ENCODE measurements around the gene PTTG1.
"Not testable (repeated sequence)": the region's sequence is repeated elsewhere in the genome, so short reads cannot be mapped to it uniquely, and the experiment has no call there.

PTTG1 gene

GRCh38 chr5:160423099-160423498 is 1.4 kb downstream of the PTTG1 start:
- DNase-seq (ENCODE audit: low read depth, low spot score), result no peak
- no CpG with 5 or more reads among the region's 2 CpGs for WGBS (ENCODE audit: insufficient coverage, insufficient read length)
- Histone ChIP-seq H3K36me3 (ENCODE audit: control insufficient read depth, insufficient read depth, low read length) (peaks cover 10% of the 10 kb centered on the region; the same call in 1 of the 2 replicates), H3K9me3 (ENCODE audit: control insufficient read depth, insufficient read depth, low read length) (no peaks in the 10 kb centered on the region), H3K27ac (ENCODE audit: low read length) (no peak overlapping the region), H3K27me3 (ENCODE audit: control insufficient read depth, insufficient read depth, low read length) (no peaks in the 10 kb centered on the region), H3K4me3 (ENCODE audit: low read length) (no peak overlapping the region), H3K4me1 (ENCODE audit: control insufficient read depth, insufficient read depth, low read length) (no peaks in the 10 kb centered on the region; the same call in 1 of the 2 replicates)

GRCh38 chr5:160427607-160428006 is 6.0 kb downstream of the PTTG1 start:
- Histone ChIP-seq H3K27ac (ENCODE audit: low read length) (no peak overlapping the region), H3K4me1 (ENCODE audit: control insufficient read depth, insufficient read depth, low read length) (no peaks in the 10 kb centered on the region; the same call in 1 of the 2 replicates), H3K9me3 (ENCODE audit: control insufficient read depth, insufficient read depth, low read length) (no peaks in the 10 kb centered on the region), H3K27me3 (ENCODE audit: control insufficient read depth, insufficient read depth, low read length) (no peaks in the 10 kb centered on the region), H3K36me3 (ENCODE audit: control insufficient read depth, insufficient read depth, low read length) (peaks cover 10% of the 10 kb centered on the region; the same call in 1 of the 2 replicates), H3K4me3 (ENCODE audit: low read length) (no peak overlapping the region)
- WGBS (ENCODE audit: insufficient coverage, insufficient read length), result no CpG with 5 or more reads among the region's 4 CpGs
- no peak for DNase-seq (ENCODE audit: low read depth, low spot score)

GRCh38 chr5:160432196-160432595 is 10.5 kb downstream of the PTTG1 start:
- Histone ChIP-seq H3K9me3 (ENCODE audit: control insufficient read depth, insufficient read depth, low read length) (no peaks in the 10 kb centered on the region), H3K36me3 (ENCODE audit: control insufficient read depth, insufficient read depth, low read length) (peaks cover 5% of the 10 kb centered on the region; the same call in 1 of the 2 replicates), H3K4me3 (ENCODE audit: low read length) (no peak overlapping the region), H3K27me3 (ENCODE audit: control insufficient read depth, insufficient read depth, low read length) (no peaks in the 10 kb centered on the region), H3K27ac (ENCODE audit: low read length) (no peak overlapping the region), H3K4me1 (ENCODE audit: control insufficient read depth, insufficient read depth, low read length) (no peaks in the 10 kb centered on the region; the same call in 1 of the 2 replicates)
- DNase-seq (ENCODE audit: low read depth, low spot score), result no peak
- WGBS (ENCODE audit: insufficient coverage, insufficient read length), result no CpG with 5 or more reads among the region's 4 CpGs

- no CpG with 5 or more reads among the region's 7 CpGs for WGBS (ENCODE audit: insufficient coverage, insufficient read length)
- DNase-seq (ENCODE audit: low read depth, low spot score), result no peak
- Histone ChIP-seq H3K27me3 (ENCODE audit: control insufficient read depth, insufficient read depth, low read length) (no peaks in the 10 kb centered on the region), H3K27ac (ENCODE audit: low read length) (no peak overlapping the region), H3K4me3 (ENCODE audit: low read length) (no peak overlapping the region), H3K9me3 (ENCODE audit: control insufficient read depth, insufficient read depth, low read length) (no peaks in the 10 kb centered on the region), H3K36me3 (ENCODE audit: control insufficient read depth, insufficient read depth, low read length) (no peaks in the 10 kb centered on the region), H3K4me1 (ENCODE audit: control insufficient read depth, insufficient read depth, low read length) (no peaks in the 10 kb centered on the region; the same call in 1 of the 2 replicates)
Measured at GRCh38 chr5:160432787-160433186, 11.1 kb downstream of the PTTG1 start.

GRCh38 chr5:160434022-160434531 is 12.4 kb downstream of the PTTG1 start:
- WGBS (ENCODE audit: insufficient coverage, insufficient read length), result no CpG with 5 or more reads among the region's 9 CpGs
- H3K27ac ChIP-seq (ENCODE audit: low read length), result no peak overlapping the region
- H3K4me1 ChIP-seq (ENCODE audit: control insufficient read depth, insufficient read depth, low read length), result no peaks in the 10 kb centered on the region; the same call in 1 of the 2 replicates
- no peaks in the 10 kb centered on the region for H3K27me3 ChIP-seq (ENCODE audit: control insufficient read depth, insufficient read depth, low read length)
- no peaks in the 10 kb centered on the region for H3K36me3 ChIP-seq (ENCODE audit: control insufficient read depth, insufficient read depth, low read length)
- H3K4me3 ChIP-seq (ENCODE audit: low read length), result no peak overlapping the region
- DNase-seq (ENCODE audit: low read depth, low spot score), result no peak
- H3K9me3 ChIP-seq (ENCODE audit: control insufficient read depth, insufficient read depth, low read length), result no peaks in the 10 kb centered on the region

- H3K4me1 ChIP-seq (ENCODE audit: control insufficient read depth, insufficient read depth, low read length), result no peaks in the 10 kb centered on the region; the same call in 1 of the 2 replicates
- no peak overlapping the region for H3K4me3 ChIP-seq (ENCODE audit: low read length)
- H3K36me3 ChIP-seq (ENCODE audit: control insufficient read depth, insufficient read depth, low read length), result no peaks in the 10 kb centered on the region
- H3K27ac ChIP-seq (ENCODE audit: low read length), result no peak overlapping the region
- H3K27me3 ChIP-seq (ENCODE audit: control insufficient read depth, insufficient read depth, low read length), result no peaks in the 10 kb centered on the region
- no peaks in the 10 kb centered on the region for H3K9me3 ChIP-seq (ENCODE audit: control insufficient read depth, insufficient read depth, low read length)
- DNase-seq (ENCODE audit: low read depth, low spot score), result no peak
- no CpG with 5 or more reads among the region's 1 CpG for WGBS (ENCODE audit: insufficient coverage, insufficient read length)
Measured at GRCh38 chr5:160435532-160435931, 13.9 kb downstream of the PTTG1 start.

- H3K27ac ChIP-seq (ENCODE audit: low read length), result no peak overlapping the region
- no peaks in the 10 kb centered on the region for H3K36me3 ChIP-seq (ENCODE audit: control insufficient read depth, insufficient read depth, low read length)
- H3K27me3 ChIP-seq (ENCODE audit: control insufficient read depth, insufficient read depth, low read length), result no peaks in the 10 kb centered on the region
- no peak for DNase-seq (ENCODE audit: low read depth, low spot score)
- WGBS (ENCODE audit: insufficient coverage, insufficient read length), result no CpG with 5 or more reads among the region's 4 CpGs
- no peak overlapping the region for H3K4me3 ChIP-seq (ENCODE audit: low read length)
- H3K4me1 ChIP-seq (ENCODE audit: control insufficient read depth, insufficient read depth, low read length), result no peaks in the 10 kb centered on the region; the same call in 1 of the 2 replicates
- H3K9me3 ChIP-seq (ENCODE audit: control insufficient read depth, insufficient read depth, low read length), result no peaks in the 10 kb centered on the region
Measured at GRCh38 chr5:160436017-160436416, 14.4 kb downstream of the PTTG1 start.

- H3K9me3 ChIP-seq (ENCODE audit: control insufficient read depth, insufficient read depth, low read length); H3K4me3 ChIP-seq (ENCODE audit: low read length); H3K27me3 ChIP-seq (ENCODE audit: control insufficient read depth, insufficient read depth, low read length); DNase-seq (ENCODE audit: low read depth, low spot score); H3K4me1 ChIP-seq (ENCODE audit: control insufficient read depth, insufficient read depth, low read length); H3K36me3 ChIP-seq (ENCODE audit: control insufficient read depth, insufficient read depth, low read length); H3K27ac ChIP-seq (ENCODE audit: low read length): not testable (repeated sequence)
- no CpG with 5 or more reads among the region's 6 CpGs for WGBS (ENCODE audit: insufficient coverage, insufficient read length)
Measured at GRCh38 chr5:160436661-160437060, 15.0 kb downstream of the PTTG1 start.

GRCh38 chr5:160437271-160437670 is 15.6 kb downstream of the PTTG1 start:
- no peaks in the 10 kb centered on the region; the same call in 1 of the 2 replicates for H3K4me1 ChIP-seq (ENCODE audit: control insufficient read depth, insufficient read depth, low read length)
- no peaks in the 10 kb centered on the region for H3K9me3 ChIP-seq (ENCODE audit: control insufficient read depth, insufficient read depth, low read length)
- H3K27me3 ChIP-seq (ENCODE audit: control insufficient read depth, insufficient read depth, low read length), result no peaks in the 10 kb centered on the region
- DNase-seq (ENCODE audit: low read depth, low spot score), result no peak
- H3K36me3 ChIP-seq (ENCODE audit: control insufficient read depth, insufficient read depth, low read length), result no peaks in the 10 kb centered on the region
- H3K4me3 ChIP-seq (ENCODE audit: low read length), result no peak overlapping the region
- no peak overlapping the region for H3K27ac ChIP-seq (ENCODE audit: low read length)

- Histone ChIP-seq H3K4me3 (ENCODE audit: low read length) (peak overlapping the region; percentile 20; the same call in 1 of the 2 replicates), H3K4me1 (ENCODE audit: control insufficient read depth, insufficient read depth, low read length) (peaks cover 1% of the 10 kb centered on the region; the same call in 1 of the 2 replicates), H3K27me3 (ENCODE audit: control insufficient read depth, insufficient read depth, low read length) (no peaks in the 10 kb centered on the region), H3K9me3 (ENCODE audit: control insufficient read depth, insufficient read depth, low read length) (no peaks in the 10 kb centered on the region), H3K27ac (ENCODE audit: low read length) (no peak overlapping the region), H3K36me3 (ENCODE audit: control insufficient read depth, insufficient read depth, low read length) (no peaks in the 10 kb centered on the region)
- WGBS (ENCODE audit: insufficient coverage, insufficient read length), result no CpG with 5 or more reads among the region's 18 CpGs
- peak; percentile 45 for DNase-seq (ENCODE audit: low read depth, low spot score)
Measured at GRCh38 chr5:160438316-160439204, 16.9 kb downstream of the PTTG1 start.
